ENCODE data around the gene ZNF580. TPM values are rescaled to one million over a fixed set of nuclear protein-coding genes. Genes with fewer than 3 reads are reported as not detected.

Gene ZNF580
- polyA plus RNA-seq, 2 donors, result 12.8 to 14.2 TPM

- WGBS, 2 donors, result 97 to 98% methylated on average over 67 to 98 of the region's 98 CpGs
- H3K4me1 ChIP-seq (ENCODE audit: control insufficient read depth in 2 of 2, insufficient read depth in 2 of 2, low read length in 1 of 2), result peaks cover 0 to 3% of the 10 kb centered on the region in 2 donors
- peaks cover 0 to 27% of the 10 kb centered on the region in 2 donors for H3K36me3 ChIP-seq (ENCODE audit: control insufficient read depth in 2 of 2, insufficient read depth in 2 of 2, low read length in 1 of 2)
- H3K27ac ChIP-seq (ENCODE audit: low read depth in 2 of 2, low read length in 1 of 2), result no peak overlapping the region
- no peaks in the 10 kb centered on the region for H3K27me3 ChIP-seq (ENCODE audit: control insufficient read depth in 1 of 2, insufficient read depth in 2 of 2, low read length in 2 of 2)
- H3K9me3 ChIP-seq (ENCODE audit: control insufficient read depth in 2 of 2, insufficient read depth in 1 of 2, low read depth in 1 of 2, low read length in 1 of 2), result no peaks in the 10 kb centered on the region
- no peak overlapping the region for H3K4me3 ChIP-seq (ENCODE audit: low read depth in 1 of 2, low read length in 2 of 2)
These were observed 25.9 kb upstream of the ZNF580 start for GRCh38 chr19:55614711-55615542.

DNA sequence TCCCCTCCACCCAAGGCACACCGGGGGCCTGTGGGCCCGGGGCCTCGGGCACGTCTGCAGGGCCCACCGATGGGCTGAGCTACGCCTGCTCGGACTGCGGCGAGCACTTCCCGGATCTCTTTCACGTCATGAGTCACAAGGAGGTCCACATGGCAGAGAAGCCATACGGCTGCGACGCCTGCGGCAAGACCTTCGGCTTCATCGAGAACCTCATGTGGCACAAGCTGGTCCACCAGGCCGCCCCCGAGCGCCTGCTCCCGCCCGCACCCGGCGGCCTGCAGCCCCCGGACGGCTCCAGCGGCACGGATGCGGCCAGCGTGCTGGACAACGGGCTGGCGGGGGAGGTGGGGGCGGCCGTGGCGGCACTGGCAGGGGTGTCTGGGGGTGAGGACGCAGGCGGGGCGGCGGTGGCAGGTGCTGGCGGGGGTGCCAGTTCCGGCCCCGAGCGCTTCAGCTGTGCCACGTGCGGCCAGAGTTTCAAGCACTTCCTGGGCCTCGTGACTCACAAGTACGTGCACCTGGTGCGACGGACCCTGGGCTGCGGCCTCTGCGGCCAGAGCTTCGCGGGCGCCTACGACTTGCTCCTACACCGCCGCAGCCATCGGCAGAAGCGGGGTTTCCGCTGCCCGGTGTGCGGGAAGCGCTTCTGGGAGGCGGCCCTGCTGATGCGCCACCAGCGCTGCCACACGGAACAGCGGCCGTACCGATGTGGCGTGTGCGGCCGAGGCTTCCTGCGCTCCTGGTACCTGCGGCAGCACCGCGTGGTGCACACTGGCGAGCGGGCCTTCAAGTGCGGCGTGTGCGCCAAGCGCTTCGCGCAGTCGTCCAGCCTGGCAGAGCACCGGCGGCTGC, 25.0 kb upstream of the ZNF580 start:
- H3K4me1 ChIP-seq (ENCODE audit: control insufficient read depth in 2 of 2, insufficient read depth in 2 of 2, low read length in 1 of 2), result peaks cover 0 to 3% of the 10 kb centered on the region in 2 donors
- H3K4me3 ChIP-seq (ENCODE audit: low read depth in 1 of 2, low read length in 2 of 2), result no peak overlapping the region
- H3K9me3 ChIP-seq (ENCODE audit: control insufficient read depth in 2 of 2, insufficient read depth in 1 of 2, low read depth in 1 of 2, low read length in 1 of 2), result no peaks in the 10 kb centered on the region
- no peak overlapping the region for H3K27ac ChIP-seq (ENCODE audit: low read depth in 2 of 2, low read length in 1 of 2)
- H3K36me3 ChIP-seq (ENCODE audit: control insufficient read depth in 2 of 2, insufficient read depth in 2 of 2, low read length in 1 of 2), result peaks cover 0 to 27% of the 10 kb centered on the region in 2 donors
- WGBS, 2 donors, result 97% methylated on average over 70 to 88 of the region's 88 CpGs
- no peaks in the 10 kb centered on the region for H3K27me3 ChIP-seq (ENCODE audit: control insufficient read depth in 1 of 2, insufficient read depth in 2 of 2, low read length in 2 of 2)

DNA sequence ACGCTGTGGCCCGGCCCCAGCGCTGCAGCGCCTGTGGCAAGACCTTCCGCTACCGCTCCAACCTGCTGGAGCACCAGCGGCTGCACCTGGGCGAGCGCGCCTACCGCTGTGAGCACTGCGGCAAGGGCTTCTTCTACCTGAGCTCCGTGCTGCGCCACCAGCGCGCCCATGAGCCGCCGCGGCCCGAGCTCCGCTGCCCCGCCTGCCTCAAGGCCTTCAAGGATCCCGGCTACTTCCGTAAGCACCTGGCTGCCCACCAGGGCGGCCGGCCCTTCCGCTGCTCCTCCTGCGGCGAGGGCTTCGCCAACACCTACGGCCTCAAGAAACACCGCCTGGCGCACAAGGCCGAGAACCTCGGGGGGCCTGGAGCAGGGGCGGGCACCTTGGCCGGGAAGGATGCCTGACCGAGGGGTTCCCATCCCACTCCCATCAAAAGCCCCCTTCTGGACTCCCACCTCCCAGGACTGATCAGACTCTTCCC, 24.4 kb upstream of the ZNF580 start:
- Histone ChIP-seq H3K9me3 (ENCODE audit: control insufficient read depth in 2 of 2, insufficient read depth in 1 of 2, low read depth in 1 of 2, low read length in 1 of 2) (no peaks in the 10 kb centered on the region), H3K4me3 (ENCODE audit: low read depth in 1 of 2, low read length in 2 of 2) (no peak overlapping the region), H3K4me1 (ENCODE audit: control insufficient read depth in 2 of 2, insufficient read depth in 2 of 2, low read length in 1 of 2) (peaks cover 0 to 2% of the 10 kb centered on the region in 2 donors), H3K27ac (ENCODE audit: low read depth in 2 of 2, low read length in 1 of 2) (no peak overlapping the region), H3K36me3 (ENCODE audit: control insufficient read depth in 2 of 2, insufficient read depth in 2 of 2, low read length in 1 of 2) (peaks cover 0 to 31% of the 10 kb centered on the region in 2 donors), H3K27me3 (ENCODE audit: control insufficient read depth in 1 of 2, insufficient read depth in 2 of 2, low read length in 2 of 2) (no peaks in the 10 kb centered on the region)
- 96 to 97% methylated on average over 38 of the region's 38 CpGs for WGBS, 2 donors

GRCh38 chr19:55617426-55617825, 23.4 kb upstream of the ZNF580 start:
- Histone ChIP-seq H3K4me1 (ENCODE audit: control insufficient read depth in 2 of 2, insufficient read depth in 2 of 2, low read length in 1 of 2) (no peaks in the 10 kb centered on the region), H3K27me3 (ENCODE audit: control insufficient read depth in 1 of 2, insufficient read depth in 2 of 2, low read length in 2 of 2) (no peaks in the 10 kb centered on the region), H3K36me3 (ENCODE audit: control insufficient read depth in 2 of 2, insufficient read depth in 2 of 2, low read length in 1 of 2) (peaks cover 0 to 34% of the 10 kb centered on the region in 2 donors), H3K27ac (ENCODE audit: low read depth in 2 of 2, low read length in 1 of 2) (no peak overlapping the region), H3K4me3 (ENCODE audit: low read depth in 1 of 2, low read length in 2 of 2) (no peak overlapping the region), H3K9me3 (ENCODE audit: control insufficient read depth in 2 of 2, insufficient read depth in 1 of 2, low read depth in 1 of 2, low read length in 1 of 2) (no peaks in the 10 kb centered on the region)
- WGBS, 2 donors, result 78 to 86% methylated on average over 8 of the region's 8 CpGs

GRCh38 chr19:55618426-55618825, 22.4 kb upstream of the ZNF580 start:
- Histone ChIP-seq H3K36me3 (ENCODE audit: control insufficient read depth in 2 of 2, insufficient read depth in 2 of 2, low read length in 1 of 2) (peaks cover 0 to 34% of the 10 kb centered on the region in 2 donors), H3K27ac (ENCODE audit: low read depth in 2 of 2, low read length in 1 of 2) (no peak overlapping the region), H3K4me1 (ENCODE audit: control insufficient read depth in 2 of 2, insufficient read depth in 2 of 2, low read length in 1 of 2) (no peaks in the 10 kb centered on the region), H3K4me3 (ENCODE audit: low read depth in 1 of 2, low read length in 2 of 2) (no peak overlapping the region), H3K27me3 (ENCODE audit: control insufficient read depth in 1 of 2, insufficient read depth in 2 of 2, low read length in 2 of 2) (no peaks in the 10 kb centered on the region), H3K9me3 (ENCODE audit: control insufficient read depth in 2 of 2, insufficient read depth in 1 of 2, low read depth in 1 of 2, low read length in 1 of 2) (no peaks in the 10 kb centered on the region)
- WGBS, 2 donors, result 84 to 85% methylated on average over 7 of the region's 7 CpGs

- WGBS, 2 donors, result 74 to 80% methylated on average over 3 of the region's 3 CpGs
- Histone ChIP-seq H3K4me1 (ENCODE audit: control insufficient read depth in 2 of 2, insufficient read depth in 2 of 2, low read length in 1 of 2) (no peaks in the 10 kb centered on the region), H3K9me3 (ENCODE audit: control insufficient read depth in 2 of 2, insufficient read depth in 1 of 2, low read depth in 1 of 2, low read length in 1 of 2) (no peaks in the 10 kb centered on the region), H3K27ac (ENCODE audit: low read depth in 2 of 2, low read length in 1 of 2) (no peak overlapping the region), H3K27me3 (ENCODE audit: control insufficient read depth in 1 of 2, insufficient read depth in 2 of 2, low read length in 2 of 2) (no peaks in the 10 kb centered on the region), H3K4me3 (ENCODE audit: low read depth in 1 of 2, low read length in 2 of 2) (no peak overlapping the region), H3K36me3 (ENCODE audit: control insufficient read depth in 2 of 2, insufficient read depth in 2 of 2, low read length in 1 of 2) (peaks cover 0 to 32% of the 10 kb centered on the region in 2 donors)
These were observed 21.5 kb upstream of the ZNF580 start for GRCh38 chr19:55619286-55619685.

DNA sequence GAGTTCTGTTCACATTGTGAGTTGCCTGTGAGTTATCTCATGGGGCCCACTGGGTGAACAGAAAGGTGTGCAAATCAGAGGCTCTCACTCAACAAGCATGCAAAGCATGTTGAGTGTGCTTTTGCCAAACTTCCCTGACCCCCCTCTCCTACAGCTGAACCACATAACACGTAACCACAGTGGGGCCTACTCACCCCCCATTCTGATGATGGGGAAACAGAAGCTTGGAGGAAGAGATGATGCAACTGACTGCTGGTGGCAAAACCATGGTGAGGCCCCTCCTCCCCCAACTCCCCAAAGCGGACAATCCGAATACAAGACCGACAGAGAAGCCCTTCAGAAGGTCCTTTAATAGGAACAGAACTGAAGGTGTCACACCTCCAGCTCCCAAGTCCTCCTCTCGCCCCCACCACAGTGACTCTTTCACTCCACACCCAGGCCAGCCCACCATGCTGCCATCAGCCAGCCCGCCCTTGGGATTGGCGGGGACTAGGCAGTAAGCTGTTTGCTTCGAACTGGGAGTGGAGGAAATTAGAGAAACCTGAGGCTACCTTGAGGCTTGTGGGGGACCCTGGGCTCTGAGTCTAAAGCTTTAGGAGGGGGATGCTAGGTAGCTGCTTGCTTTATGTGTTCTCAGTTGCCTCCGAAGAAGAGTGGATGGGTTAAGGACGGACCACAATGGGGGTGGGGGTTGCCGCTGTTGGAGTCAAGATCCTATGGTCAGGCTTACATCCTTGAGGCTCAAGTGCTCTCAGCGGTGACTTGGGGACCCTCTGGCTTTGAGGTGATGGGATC, 20.2 kb upstream of the ZNF580 start:
- Histone ChIP-seq H3K4me1 (ENCODE audit: control insufficient read depth in 2 of 2, insufficient read depth in 2 of 2, low read length in 1 of 2) (peaks cover 0 to 1% of the 10 kb centered on the region in 2 donors), H3K27ac (ENCODE audit: low read depth in 2 of 2, low read length in 1 of 2) (no peak overlapping the region)

DNA sequence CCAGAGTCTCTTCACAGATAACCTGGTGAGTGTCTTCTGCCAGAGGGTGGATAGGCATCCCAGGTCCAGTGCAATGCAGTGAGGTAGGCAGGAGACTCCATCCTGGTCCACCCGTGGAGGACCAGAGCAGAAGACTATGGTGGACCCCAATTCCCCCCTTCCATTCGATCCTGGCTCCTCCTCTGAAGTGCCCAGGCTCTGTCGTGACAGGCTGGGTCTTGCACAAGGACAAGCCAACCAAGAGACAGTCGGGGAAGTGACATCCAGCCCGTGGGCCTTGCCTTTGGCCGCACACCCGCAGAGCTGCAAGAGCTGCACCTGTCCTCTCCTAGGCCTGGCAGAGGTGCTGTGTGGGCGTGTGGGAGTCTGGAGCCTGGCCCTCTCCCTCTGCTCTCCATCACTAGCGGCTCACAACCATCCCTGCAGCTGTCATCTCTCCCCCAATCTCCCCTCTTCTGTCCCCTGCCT, 19.6 kb upstream of the ZNF580 start:
- H3K4me1 ChIP-seq (ENCODE audit: control insufficient read depth in 2 of 2, insufficient read depth in 2 of 2, low read length in 1 of 2), result peaks cover 0 to 1% of the 10 kb centered on the region in 2 donors
- no peak overlapping the region for H3K4me3 ChIP-seq (ENCODE audit: low read depth in 1 of 2, low read length in 2 of 2)
- peaks cover 0 to 17% of the 10 kb centered on the region in 2 donors for H3K36me3 ChIP-seq (ENCODE audit: control insufficient read depth in 2 of 2, insufficient read depth in 2 of 2, low read length in 1 of 2)
- no peaks in the 10 kb centered on the region for H3K27me3 ChIP-seq (ENCODE audit: control insufficient read depth in 1 of 2, insufficient read depth in 2 of 2, low read length in 2 of 2)
- 71 to 79% methylated on average over 8 to 9 of the region's 9 CpGs for WGBS, 2 donors
- H3K9me3 ChIP-seq (ENCODE audit: control insufficient read depth in 2 of 2, insufficient read depth in 1 of 2, low read depth in 1 of 2, low read length in 1 of 2), result no peaks in the 10 kb centered on the region
- no peak overlapping the region for H3K27ac ChIP-seq (ENCODE audit: low read depth in 2 of 2, low read length in 1 of 2)

More for the DNA sequence above, 20.2 kb upstream of the ZNF580 start:
- Histone ChIP-seq H3K27me3 (ENCODE audit: control insufficient read depth in 1 of 2, insufficient read depth in 2 of 2, low read length in 2 of 2) (no peaks in the 10 kb centered on the region), H3K9me3 (ENCODE audit: control insufficient read depth in 2 of 2, insufficient read depth in 1 of 2, low read depth in 1 of 2, low read length in 1 of 2) (no peaks in the 10 kb centered on the region), H3K4me3 (ENCODE audit: low read depth in 1 of 2, low read length in 2 of 2) (no peak overlapping the region), H3K36me3 (ENCODE audit: control insufficient read depth in 2 of 2, insufficient read depth in 2 of 2, low read length in 1 of 2) (peaks cover 0 to 24% of the 10 kb centered on the region in 2 donors)
- WGBS, 2 donors, result 91% methylated on average over 12 of the region's 12 CpGs

All from esophagus (tissue), 2 donors.